ENCODE measurements around the gene YOD1. TPM values are rescaled to one million over a fixed set of nuclear protein-coding genes. Genes with fewer than 3 reads are reported as not detected.

Gene YOD1
- total and polyA plus RNA-seq, 7 donors = 1.2 to 7.8 (median 5.2) TPM

- no peak overlapping the region for H3K4me3 ChIP-seq
- H3K27me3 ChIP-seq = no peaks in the 10 kb centered on the region
- no peaks in the 10 kb centered on the region for H3K4me1 ChIP-seq
- H3K36me3 ChIP-seq = no peaks in the 10 kb centered on the region
- no peaks in the 10 kb centered on the region for H3K9me3 ChIP-seq
- TF ChIP-seq, protein P1, sequence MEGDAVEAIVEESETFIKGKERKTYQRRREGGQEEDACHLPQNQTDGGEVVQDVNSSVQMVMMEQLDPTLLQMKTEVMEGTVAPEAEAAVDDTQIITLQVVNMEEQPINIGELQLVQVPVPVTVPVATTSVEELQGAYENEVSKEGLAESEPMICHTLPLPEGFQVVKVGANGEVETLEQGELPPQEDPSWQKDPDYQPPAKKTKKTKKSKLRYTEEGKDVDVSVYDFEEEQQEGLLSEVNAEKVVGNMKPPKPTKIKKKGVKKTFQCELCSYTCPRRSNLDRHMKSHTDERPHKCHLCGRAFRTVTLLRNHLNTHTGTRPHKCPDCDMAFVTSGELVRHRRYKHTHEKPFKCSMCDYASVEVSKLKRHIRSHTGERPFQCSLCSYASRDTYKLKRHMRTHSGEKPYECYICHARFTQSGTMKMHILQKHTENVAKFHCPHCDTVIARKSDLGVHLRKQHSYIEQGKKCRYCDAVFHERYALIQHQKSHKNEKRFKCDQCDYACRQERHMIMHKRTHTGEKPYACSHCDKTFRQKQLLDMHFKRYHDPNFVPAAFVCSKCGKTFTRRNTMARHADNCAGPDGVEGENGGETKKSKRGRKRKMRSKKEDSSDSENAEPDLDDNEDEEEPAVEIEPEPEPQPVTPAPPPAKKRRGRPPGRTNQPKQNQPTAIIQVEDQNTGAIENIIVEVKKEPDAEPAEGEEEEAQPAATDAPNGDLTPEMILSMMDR (IDR thresholded peaks at IDR 0.05) = no peak
- TF ChIP-seq POLR2A (IDR thresholded peaks at IDR 0.05) (no peak), POLR2AphosphoS5 (IDR thresholded peaks at IDR 0.05) (no peak), EP300 (IDR thresholded peaks at IDR 0.05) (no peak)
- intact Hi-C loops (cut with DNase I) = no loop called here
- DNase-seq = no peak
- no peak overlapping the region for H3K27ac ChIP-seq
These were observed 16.0 kb downstream of the YOD1 start for GRCh38 chr1:207034998-207035397.

- 24 to 57% methylated on average over 1 of the region's 1 CpG for WGBS, 2 donors
- H3K27me3 ChIP-seq = no peaks in the 10 kb centered on the region
- TF ChIP-seq, protein P1 (IDR thresholded peaks at IDR 0.05) = no peak
- TF ChIP-seq POLR2A (IDR thresholded peaks at IDR 0.05) (no peak), EP300 (IDR thresholded peaks at IDR 0.05) (no peak), POLR2AphosphoS5 (IDR thresholded peaks at IDR 0.05) (no peak)
- DNase-seq = no peak
- no peak overlapping the region for H3K27ac ChIP-seq
- no peaks in the 10 kb centered on the region for H3K9me3 ChIP-seq
- no peaks in the 10 kb centered on the region for H3K36me3 ChIP-seq
- H3K4me1 ChIP-seq = no peaks in the 10 kb centered on the region
- intact Hi-C loops (cut with DNase I) = no loop called here
- H3K4me3 ChIP-seq = no peak overlapping the region
These were observed 16.8 kb downstream of the YOD1 start for GRCh38 chr1:207034208-207034607.

DNA sequence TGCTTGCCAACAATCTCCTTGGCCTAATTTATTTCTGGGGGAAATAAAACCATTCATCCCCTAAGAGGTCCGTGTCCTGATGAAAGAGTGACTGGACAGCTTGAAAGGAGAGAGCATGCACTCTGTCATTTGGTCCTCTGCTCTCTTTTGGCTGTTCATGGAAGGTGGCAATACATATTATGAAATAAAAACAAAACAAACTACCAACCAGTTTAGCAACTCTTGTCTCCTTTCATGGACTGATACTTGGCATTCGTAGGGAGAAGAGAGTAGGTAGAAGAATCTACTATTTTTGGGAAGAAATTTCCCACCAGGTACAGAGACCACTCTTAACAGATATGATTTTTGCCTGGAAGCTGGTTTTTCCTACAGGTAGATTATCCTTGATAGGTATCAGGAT, 17.7 kb downstream of the YOD1 start:
- intact Hi-C loops (cut with DNase I) = no loop called here
- no peak overlapping the region for H3K27ac ChIP-seq
- H3K27me3 ChIP-seq = no peaks in the 10 kb centered on the region
- no peak for DNase-seq
- no peaks in the 10 kb centered on the region for H3K36me3 ChIP-seq
- TF ChIP-seq, protein P1 (IDR thresholded peaks at IDR 0.05) = no peak
- TF ChIP-seq POLR2A (IDR thresholded peaks at IDR 0.05) (no peak), EP300 (IDR thresholded peaks at IDR 0.05) (no peak), POLR2AphosphoS5 (IDR thresholded peaks at IDR 0.05) (no peak)
- 29 to 69% methylated on average over 2 of the region's 2 CpGs for whole genome bisulfite sequencing, 2 donors
- no peak overlapping the region for H3K4me3 ChIP-seq
- H3K9me3 ChIP-seq = no peaks in the 10 kb centered on the region
- H3K4me1 ChIP-seq = no peaks in the 10 kb centered on the region

DNA sequence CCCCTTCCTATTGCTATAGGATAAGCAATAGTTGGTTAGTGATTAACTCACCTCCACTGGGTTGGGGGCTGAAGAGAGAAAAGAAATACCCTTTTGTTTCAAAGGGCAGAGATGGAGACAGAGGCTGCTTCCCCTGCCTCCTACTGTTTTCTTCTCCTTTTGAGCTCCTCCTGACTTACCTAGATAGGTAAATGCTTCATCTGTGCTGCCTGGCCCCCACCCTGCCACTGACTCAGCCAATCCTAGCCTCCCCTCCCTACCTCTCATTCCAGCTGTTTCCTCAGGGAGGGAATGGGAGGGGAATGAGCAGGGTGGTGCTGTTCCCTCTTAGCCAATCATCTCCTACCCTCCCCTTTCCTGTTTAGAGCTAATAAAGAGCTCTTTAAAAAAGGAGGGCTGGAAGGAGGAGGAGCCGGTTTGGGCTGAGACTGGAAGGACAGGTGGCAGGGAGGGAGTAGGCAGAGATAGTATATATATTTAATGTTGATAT, 18.4 kb downstream of the YOD1 start, which contains the start of gene C1orf116:
Gene C1orf116, minus strand, starts transcription at position 229 of the 490 bp plus-strand sequence. CDS start 5,158 bp downstream, outside the sequence.
- 2 to 6% methylated on average over 1 of the region's 1 CpG for WGBS, 2 donors
- Histone ChIP-seq H3K36me3 (no peaks in the 10 kb centered on the region), H3K4me1 (no peaks in the 10 kb centered on the region), H3K27ac (no peak within 1 kb of the TSS), H3K4me3 (no peak within 1 kb of the TSS), H3K9me3 (no peaks in the 10 kb centered on the region), H3K27me3 (no peaks in the 10 kb centered on the region)
- TF ChIP-seq POLR2A (IDR thresholded peaks at IDR 0.05) (peak in 1 of 2 donors; percentile 81), EP300 (IDR thresholded peaks at IDR 0.05) (no peak), POLR2AphosphoS5 (IDR thresholded peaks at IDR 0.05) (peak in 1 of 4 donors; percentile 37)
- TF ChIP-seq, protein P1 (IDR thresholded peaks at IDR 0.05) = no peak
- DNase-seq = no peak
- intact Hi-C loops (cut with DNase I) = no loop called here

All from sigmoid colon (tissue), 7 donors.